Osteocyte (in vitro differentiated cells): Measurements from ENCODE around the gene GNG4. TPM values are rescaled to one million over a fixed set of nuclear protein-coding genes. Genes with fewer than 3 reads are reported as not detected.

Source experiments
- DNase-seq: peaks from one replicate; pipeline ENCODE4 v3.0.0; 2021; ENCODE audit warnings: mixed read lengths; ENCODE audit not compliant: unreplicated experiment; ENCODE audit errors: extremely low spot score
- H3K27ac Mint-ChIP-seq: one replicate; pipeline ENCODE4 v1.8.0; 2021; ENCODE audit warnings: mild to moderate bottlenecking, mixed read lengths; ENCODE audit not compliant: unreplicated experiment
- H3K27me3 Mint-ChIP-seq: one replicate; pipeline ENCODE4 v1.8.0; 2021; ENCODE audit warnings: mixed read lengths; ENCODE audit not compliant: unreplicated experiment
- H3K36me3 Mint-ChIP-seq: one replicate; pipeline ENCODE4 v1.8.0; 2021; ENCODE audit warnings: mixed read lengths; ENCODE audit not compliant: unreplicated experiment
- H3K4me1 Mint-ChIP-seq: one replicate; pipeline ENCODE4 v1.8.0; 2021; ENCODE audit warnings: mixed read lengths; ENCODE audit not compliant: unreplicated experiment
- H3K4me3 Mint-ChIP-seq: one replicate; pipeline ENCODE4 v1.8.0; 2021; ENCODE audit warnings: mild to moderate bottlenecking, moderate library complexity, mixed read lengths; ENCODE audit not compliant: unreplicated experiment
- H3K9me3 Mint-ChIP-seq: one replicate; pipeline ENCODE4 v1.8.0; 2021; ENCODE audit warnings: mixed read lengths; ENCODE audit not compliant: unreplicated experiment
- total RNA-seq: library from RNA; stranded (reverse); gene quantifications from 2 replicates; pipeline ENCODE4 v1.2.1, GENCODE V29; 2021
- TF ChIP-seq, protein P1 (sequence below): fragments of 200-600 bp; sonication (generic); IDR thresholded peaks from 2 replicates; pipeline ENCODE4 v1.5.0; 2021; ENCODE audit warnings: antibody characterized with exemption, mild to moderate bottlenecking, moderate library complexity

Gene GNG4
- total RNA-seq, 1 donor from 2014 or later: 0.83 TPM

- Mint-ChIP-seq H3K4me3 (no peak overlapping the region), H3K27ac (no peak overlapping the region), H3K9me3 (peaks cover 4% of the 10 kb centered on the region), H3K4me1 (no peaks in the 10 kb centered on the region), H3K36me3 (no peaks in the 10 kb centered on the region), H3K27me3 (no peaks in the 10 kb centered on the region)
- DNase-seq: no peak
- TF ChIP-seq, protein P1, sequence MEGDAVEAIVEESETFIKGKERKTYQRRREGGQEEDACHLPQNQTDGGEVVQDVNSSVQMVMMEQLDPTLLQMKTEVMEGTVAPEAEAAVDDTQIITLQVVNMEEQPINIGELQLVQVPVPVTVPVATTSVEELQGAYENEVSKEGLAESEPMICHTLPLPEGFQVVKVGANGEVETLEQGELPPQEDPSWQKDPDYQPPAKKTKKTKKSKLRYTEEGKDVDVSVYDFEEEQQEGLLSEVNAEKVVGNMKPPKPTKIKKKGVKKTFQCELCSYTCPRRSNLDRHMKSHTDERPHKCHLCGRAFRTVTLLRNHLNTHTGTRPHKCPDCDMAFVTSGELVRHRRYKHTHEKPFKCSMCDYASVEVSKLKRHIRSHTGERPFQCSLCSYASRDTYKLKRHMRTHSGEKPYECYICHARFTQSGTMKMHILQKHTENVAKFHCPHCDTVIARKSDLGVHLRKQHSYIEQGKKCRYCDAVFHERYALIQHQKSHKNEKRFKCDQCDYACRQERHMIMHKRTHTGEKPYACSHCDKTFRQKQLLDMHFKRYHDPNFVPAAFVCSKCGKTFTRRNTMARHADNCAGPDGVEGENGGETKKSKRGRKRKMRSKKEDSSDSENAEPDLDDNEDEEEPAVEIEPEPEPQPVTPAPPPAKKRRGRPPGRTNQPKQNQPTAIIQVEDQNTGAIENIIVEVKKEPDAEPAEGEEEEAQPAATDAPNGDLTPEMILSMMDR: no peak
Observed at GRCh38 chr1:235558621-235559169, 90.9 kb downstream of the GNG4 start.

- TF ChIP-seq, protein P1: peak; percentile 8
- Mint-ChIP-seq H3K36me3 (no peaks in the 10 kb centered on the region), H3K9me3 (peaks cover 4% of the 10 kb centered on the region)
Observed at GRCh38 chr1:235557495-235557894, 92.1 kb downstream of the GNG4 start.

DNA sequence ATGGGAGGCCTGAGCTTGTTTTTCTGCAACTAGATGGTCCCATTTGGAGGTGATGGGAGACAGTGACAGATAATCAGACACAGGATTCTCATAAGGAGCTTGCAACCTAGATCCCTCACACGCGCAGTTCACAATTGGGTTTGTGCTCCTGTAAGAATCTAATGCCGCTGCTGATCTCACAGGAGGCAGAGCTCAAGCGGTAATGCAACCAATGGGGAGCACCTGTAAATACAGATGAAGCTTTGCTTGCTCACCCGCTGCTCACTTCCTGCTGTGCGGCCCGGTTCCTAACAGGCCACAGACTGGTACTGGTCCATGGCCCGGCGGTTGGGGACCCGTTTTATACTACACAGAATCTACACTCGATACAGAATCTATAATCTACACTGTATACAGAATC, 92.8 kb downstream of the GNG4 start:
- H3K4me1 Mint-ChIP-seq: no peaks in the 10 kb centered on the region

More at GRCh38 chr1:235557495-235557894, 92.1 kb downstream of the GNG4 start:
- Mint-ChIP-seq H3K4me3 (no peak overlapping the region), H3K4me1 (no peaks in the 10 kb centered on the region), H3K27me3 (no peaks in the 10 kb centered on the region), H3K27ac (no peak overlapping the region)
- no peak for DNase-seq

GRCh38 chr1:235553112-235553551, 96.5 kb downstream of the GNG4 start:
- TF ChIP-seq, protein P1: no peak
- H3K9me3 Mint-ChIP-seq: no peaks in the 10 kb centered on the region
- no peak overlapping the region for H3K4me3 Mint-ChIP-seq
- DNase-seq: no peak
- H3K27me3 Mint-ChIP-seq: no peaks in the 10 kb centered on the region
- H3K27ac Mint-ChIP-seq: no peak overlapping the region
- H3K36me3 Mint-ChIP-seq: no peaks in the 10 kb centered on the region
- H3K4me1 Mint-ChIP-seq: no peaks in the 10 kb centered on the region

More for the DNA sequence above, 92.8 kb downstream of the GNG4 start:
- no peak overlapping the region for H3K4me3 Mint-ChIP-seq
- H3K36me3 Mint-ChIP-seq: no peaks in the 10 kb centered on the region
- no peak for DNase-seq
- H3K27me3 Mint-ChIP-seq: no peaks in the 10 kb centered on the region
- H3K9me3 Mint-ChIP-seq: no peaks in the 10 kb centered on the region
- no peak overlapping the region for H3K27ac Mint-ChIP-seq
- TF ChIP-seq, protein P1: no peak

GRCh38 chr1:235552146-235552716, 97.4 kb downstream of the GNG4 start:
- Mint-ChIP-seq H3K36me3 (no peaks in the 10 kb centered on the region), H3K4me3 (no peak overlapping the region), H3K9me3 (no peaks in the 10 kb centered on the region), H3K27me3 (no peaks in the 10 kb centered on the region), H3K27ac (no peak overlapping the region), H3K4me1 (no peaks in the 10 kb centered on the region)
- TF ChIP-seq, protein P1: no peak
- no peak for DNase-seq
